HCT116 (cell line): Measurements from ENCODE around the gene CTCFL. TPM values are rescaled to one million over a fixed set of nuclear protein-coding genes. Genes with fewer than 3 reads are reported as not detected.

Source experiments
- ATAC-seq: fragments of 200-7000 bp; cut with Tn5 transposase; 2 replicates; pipeline ENCODE4 v1.9.1; 2020; ENCODE audit warnings: mild to moderate bottlenecking, moderate library complexity
- BruUV-seq: library from RNA; stranded (reverse); fragments of 400-500 nt; replicated peaks from 2 replicates; lab custom pipeline; 2021; lab: Mats Ljungman, UMichigan
- CTCF ChIA-PET: fragments of 300-600 bp; sonication (Branson Sonifier 250); formaldehyde crosslinking; loops from one replicate; lab custom pipeline; 2021; ENCODE audit warnings: antibody characterized with exemption; lab: Charles Lee
- POLR2A ChIA-PET: fragments of 300-600, 350-600 bp; sonication (Branson Sonifier 250); formaldehyde crosslinking; loops from one replicate; lab custom pipeline; 2021; ENCODE audit warnings: antibody characterized with exemption; lab: Charles Lee
- RAD21 ChIA-PET, 2 experiments: fragments of 300-600 bp; sonication (Branson Sonifier 250); formaldehyde crosslinking; loops; one replicate each; lab custom pipeline; 2023; ENCODE audit warnings: low total read pairs in 2 of 2; ENCODE audit not compliant: uncharacterized antibody in 2 of 2, unreplicated experiment in 2 of 2, low non-redundant PET in 1 of 2; lab: Charles Lee
- DNase-seq: peaks from one replicate; pipeline ENCODE4 v3.0.0-alpha.2; 2010; ENCODE audit warnings: low read depth, low spot score
- H2AFZ ChIP-seq: fragments of 200-600 bp; shearing (Covaris generic), sonication (generic); 2 replicates; pipeline ENCODE4 v1.6.1; 2017; ENCODE audit warnings: low read depth, mixed run types, mixed read lengths, antibody characterized with exemption, low read length; ENCODE audit not compliant: poor library complexity, severe bottlenecking
- H3K27ac ChIP-seq: 2 replicates; pipeline ENCODE4 v1.5.1; 2012; ENCODE audit warnings: low read depth, low read length
- H3K27me3 ChIP-seq: fragments of 200-600 bp; sonication (generic); 2 replicates; pipeline ENCODE4 v1.6.1; 2016; ENCODE audit warnings: mixed run types, low read length, mixed read lengths; ENCODE audit not compliant: insufficient read depth
- H3K36me3 ChIP-seq, 2 experiments: fragments of 200-500 bp in 1 of 2; fragments of 200-600 bp in 1 of 2; sonication (Bioruptor generic) in 1 of 2; sonication (generic) in 1 of 2; 2 replicates each; pipeline versions ENCODE4 v1.5.1 to v1.6.1; 2014 to 2016; ENCODE audit warnings: low read length in 2 of 2, inconsistent platforms in 1 of 2, mixed read lengths in 1 of 2, mixed run types in 1 of 2; ENCODE audit not compliant: insufficient read depth in 2 of 2, control insufficient read depth in 1 of 2
- H3K4me1 ChIP-seq, 2 experiments: fragments of 200-600 bp in 1 of 2; sonication (generic) in 1 of 2; 2 replicates each; pipeline versions ENCODE4 v1.5.1 to v1.6.1; 2012 to 2017; ENCODE audit warnings: low read length in 2 of 2, inconsistent platforms in 1 of 2, mild to moderate bottlenecking in 1 of 2, mixed read lengths in 1 of 2, mixed run types in 1 of 2, moderate library complexity in 1 of 2; ENCODE audit not compliant: insufficient read depth in 2 of 2, control insufficient read depth in 1 of 2
- H3K4me2 ChIP-seq: fragments of 200-600 bp; sonication (generic); 2 replicates; pipeline ENCODE4 v1.6.1; 2017; ENCODE audit warnings: mixed run types, low read length, mixed read lengths
- H3K4me3 ChIP-seq, 2 experiments: fragments of 200-600 bp in 1 of 2; sonication (generic) in 1 of 2; replicated peaks in 1 of 2; 2 replicates each; pipeline ENCODE4 v1.5.1; 2011 to 2016; ENCODE audit warnings: low read length in 2 of 2, control low read depth in 1 of 2, low read depth in 1 of 2, mild to moderate bottlenecking in 1 of 2, mixed read lengths in 1 of 2, mixed run types in 1 of 2
- H3K79me2 ChIP-seq: fragments of 200-600 bp; sonication (generic); 2 replicates; pipeline ENCODE4 v1.6.1; 2017; ENCODE audit warnings: mild to moderate bottlenecking, mixed run types, low read length, moderate library complexity, mixed read lengths; ENCODE audit not compliant: insufficient read depth
- H3K9ac ChIP-seq: fragments of 200-600 bp; sonication (generic); 2 replicates; pipeline ENCODE4 v1.6.1; 2016; ENCODE audit warnings: low read length, mixed read lengths
- H3K9me2 ChIP-seq: fragments of 200-600 bp; sonication (generic), shearing (Covaris generic); 2 replicates; pipeline ENCODE4 v1.6.1; 2017; ENCODE audit warnings: mixed run types, mild to moderate bottlenecking, moderate library complexity; ENCODE audit not compliant: insufficient read depth
- H3K9me3 ChIP-seq, 2 experiments: fragments of 200-500 bp in 1 of 2; fragments of 200-600 bp in 1 of 2; sonication (Bioruptor generic) in 1 of 2; sonication (generic) in 1 of 2; 2 replicates each; pipeline ENCODE4 v1.6.1; 2014 to 2017; ENCODE audit warnings: low read length in 2 of 2, mixed read lengths in 2 of 2, inconsistent platforms in 1 of 2, low read depth in 1 of 2, mild to moderate bottlenecking in 1 of 2, mixed run types in 1 of 2, moderate library complexity in 1 of 2; ENCODE audit not compliant: control insufficient read depth in 1 of 2, insufficient read depth in 1 of 2
- H4K20me1 ChIP-seq: fragments of 200-600 bp; sonication (generic), shearing (Covaris generic); 2 replicates; pipeline ENCODE4 v1.6.1; 2017; ENCODE audit warnings: mixed run types, mild to moderate bottlenecking, moderate library complexity; ENCODE audit not compliant: insufficient read depth
- CEBPB ChIP-seq: IDR thresholded peaks from 2 replicates; pipeline ENCODE4 v1.6.1; 2012; ENCODE audit warnings: low read depth
- ELF1 ChIP-seq: IDR thresholded peaks from 2 replicates; pipeline ENCODE4 v1.6.1; 2012; ENCODE audit warnings: low read depth, borderline replicate concordance
- EZH2 ChIP-seq: fragments of 200-600 bp; sonication (generic); IDR thresholded peaks from 2 replicates; pipeline ENCODE4 v1.6.1; 2017; ENCODE audit warnings: antibody characterized with exemption, mixed run types
- FOSL1 ChIP-seq: IDR thresholded peaks from 2 replicates; pipeline ENCODE4 v1.6.1; 2012; ENCODE audit warnings: low read depth
- POLR2A ChIP-seq: IDR thresholded peaks from 2 replicates; pipeline ENCODE4 v1.7.0; 2011; ENCODE audit warnings: borderline replicate concordance; ENCODE audit not compliant: insufficient read depth, insufficient read length; ENCODE audit errors: extremely low read depth
- RAD21 ChIP-seq: IDR thresholded peaks from 2 replicates; pipeline ENCODE4 v1.6.1; 2012; ENCODE audit warnings: low read depth, mild to moderate bottlenecking
- SIN3A ChIP-seq: IDR thresholded peaks from 2 replicates; pipeline ENCODE4 v1.6.1; 2012; ENCODE audit warnings: low read depth
- YY1 ChIP-seq: IDR thresholded peaks from 2 replicates; pipeline ENCODE4 v1.6.1; 2011; ENCODE audit warnings: low read length, low read depth, moderate library complexity, mild to moderate bottlenecking; ENCODE audit not compliant: insufficient replicate concordance; ENCODE audit errors: extremely low read depth
- ZFX ChIP-seq: fragments of 450-650 bp; IDR thresholded peaks from 2 replicates; pipeline ENCODE4 v1.6.1; 2017
- intact Hi-C: fragments of 100-400 bp; cut with micrococcal nuclease; formaldehyde crosslinking; loops from 2 replicates; pipeline ENCODE4 v1.10.0; 2022
- total RNA-seq: library from RNA; stranded (reverse); gene quantifications from one replicate; pipeline ENCODE4 v1.2.1, GENCODE V29; 2021; ENCODE audit not compliant: unreplicated experiment
- TF ChIP-seq, protein P1 (sequence below), 3 experiments: fragments of 200-600 bp in 1 of 3; sonication (generic) in 1 of 3; IDR thresholded peaks in 2 of 3; conservative IDR thresholded peaks in 1 of 3; 2 replicates each; pipeline ENCODE4 v1.5.1; 2012 to 2017; ENCODE audit warnings: low read depth in 2 of 3, low read length in 2 of 3, antibody characterized with exemption in 1 of 3, borderline replicate concordance in 1 of 3, control low read depth in 1 of 3, mild to moderate bottlenecking in 1 of 3, mixed read lengths in 1 of 3, mixed run types in 1 of 3, moderate library complexity in 1 of 3; ENCODE audit not compliant: insufficient read depth in 1 of 3
- TF ChIP-seq, protein P2 (sequence below): IDR thresholded peaks from 2 replicates; pipeline ENCODE4 v1.6.1; 2011; ENCODE audit warnings: mild to moderate bottlenecking, low read length, moderate library complexity; ENCODE audit not compliant: insufficient replicate concordance; ENCODE audit errors: extremely low read depth

The CTCFL gene
- total RNA-seq, 1 experiment from 2014 or later: 0.34 TPM

DNA sequence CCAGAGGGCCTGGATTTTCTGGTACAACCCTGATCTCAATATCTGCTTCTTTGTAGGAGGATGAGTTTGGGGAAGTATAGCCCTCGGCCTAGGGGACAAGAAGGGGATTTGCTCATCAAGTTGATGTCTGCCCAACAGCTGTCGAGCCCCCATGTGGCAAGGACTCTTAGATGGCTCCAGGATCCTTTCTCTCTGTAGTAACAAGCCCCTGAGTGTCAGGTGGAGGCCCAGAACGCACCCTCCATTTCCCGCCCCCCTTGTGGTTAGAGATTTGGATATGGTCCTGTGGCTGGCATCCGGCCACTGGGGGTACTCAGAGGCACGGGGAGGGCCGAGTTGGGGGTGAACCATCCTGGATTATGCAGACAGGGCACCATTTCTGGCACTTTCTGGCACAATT, 50.1 kb downstream of the CTCFL start:
- intact Hi-C loops: no loop called here
- Histone ChIP-seq H3K4me1 (peaks cover 9 to 15% of the 10 kb centered on the region in 2 experiments), H3K4me3 (no peak overlapping the region), H4K20me1 (no peaks in the 10 kb centered on the region), H3K9me3 (no peaks in the 10 kb centered on the region), H3K4me2 (no peak overlapping the region), H3K36me3 (no peaks in the 10 kb centered on the region), H3K79me2 (no peaks in the 10 kb centered on the region), H3K9me2 (no peaks in the 10 kb centered on the region), H3K9ac (no peak overlapping the region), H3K27me3 (no peaks in the 10 kb centered on the region), H2AFZ (no peak overlapping the region), H3K27ac (no peak overlapping the region)
- no peak for ATAC-seq
- CTCF ChIA-PET: interaction anchor here (1.7 kb wide), 1 partner anchor 21 kb away, joined by 5 read pairs; no protein-coding TSS in a partner anchor
- TF ChIP-seq ELF1: no peak
- no peak for TF ChIP-seq EZH2
- no peak for TF ChIP-seq YY1
- TF ChIP-seq FOSL1: no peak
- TF ChIP-seq, protein P1, sequence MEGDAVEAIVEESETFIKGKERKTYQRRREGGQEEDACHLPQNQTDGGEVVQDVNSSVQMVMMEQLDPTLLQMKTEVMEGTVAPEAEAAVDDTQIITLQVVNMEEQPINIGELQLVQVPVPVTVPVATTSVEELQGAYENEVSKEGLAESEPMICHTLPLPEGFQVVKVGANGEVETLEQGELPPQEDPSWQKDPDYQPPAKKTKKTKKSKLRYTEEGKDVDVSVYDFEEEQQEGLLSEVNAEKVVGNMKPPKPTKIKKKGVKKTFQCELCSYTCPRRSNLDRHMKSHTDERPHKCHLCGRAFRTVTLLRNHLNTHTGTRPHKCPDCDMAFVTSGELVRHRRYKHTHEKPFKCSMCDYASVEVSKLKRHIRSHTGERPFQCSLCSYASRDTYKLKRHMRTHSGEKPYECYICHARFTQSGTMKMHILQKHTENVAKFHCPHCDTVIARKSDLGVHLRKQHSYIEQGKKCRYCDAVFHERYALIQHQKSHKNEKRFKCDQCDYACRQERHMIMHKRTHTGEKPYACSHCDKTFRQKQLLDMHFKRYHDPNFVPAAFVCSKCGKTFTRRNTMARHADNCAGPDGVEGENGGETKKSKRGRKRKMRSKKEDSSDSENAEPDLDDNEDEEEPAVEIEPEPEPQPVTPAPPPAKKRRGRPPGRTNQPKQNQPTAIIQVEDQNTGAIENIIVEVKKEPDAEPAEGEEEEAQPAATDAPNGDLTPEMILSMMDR (IDR thresholded peaks at IDR 0.05 in 2 of 3, conservative IDR thresholded peaks at IDR 0.05 in 1 of 3; ENCODE audit: borderline replicate concordance in 1 of 3, insufficient read depth in 1 of 3, low read depth in 2 of 3, low read length in 2 of 3): no peak
- no peak for TF ChIP-seq POLR2A
- POLR2A ChIA-PET: no interaction called here
- no peak for DNase-seq
- BruUV-seq: no TSS peak
- RAD21 ChIA-PET: no interaction called here

DNA sequence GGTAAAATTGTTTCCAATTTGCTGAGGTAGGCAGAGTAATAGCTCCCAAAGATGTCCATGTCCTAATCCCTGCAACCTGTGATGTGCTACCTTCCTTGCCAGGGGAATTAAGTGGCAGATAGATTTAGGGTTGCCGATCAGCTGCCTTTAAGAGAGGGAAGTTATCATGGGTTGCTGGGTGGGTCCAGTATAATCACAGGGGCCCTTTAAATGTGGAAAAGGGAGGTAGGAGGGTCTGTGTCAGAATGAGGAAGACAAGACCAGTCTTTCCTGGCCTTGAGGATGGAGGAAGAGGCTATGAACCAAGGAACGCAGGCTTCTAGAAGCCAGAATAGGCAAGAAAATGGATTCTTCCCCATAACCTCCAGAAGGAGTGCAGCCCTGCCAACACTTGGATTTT, 50.7 kb downstream of the CTCFL start:
- BruUV-seq: no TSS peak
- Histone ChIP-seq H3K27me3 (no peaks in the 10 kb centered on the region), H4K20me1 (no peaks in the 10 kb centered on the region), H3K4me3 (no peak overlapping the region), H3K36me3 (no peaks in the 10 kb centered on the region), H3K9ac (no peak overlapping the region), H3K4me2 (no peak overlapping the region), H3K4me1 (peaks cover 9 to 15% of the 10 kb centered on the region in 2 experiments), H2AFZ (no peak overlapping the region), H3K9me2 (no peaks in the 10 kb centered on the region), H3K79me2 (no peaks in the 10 kb centered on the region), H3K9me3 (no peaks in the 10 kb centered on the region), H3K27ac (no peak overlapping the region)
- intact Hi-C loops: no loop called here
- CTCF ChIA-PET: interaction anchor here (1.4 to 1.7 kb wide), 3 partner anchors 9 to 24 kb away, joined by 5 to 8 read pairs (median 5); no protein-coding TSS in a partner anchor
- TF ChIP-seq SIN3A: no peak
- TF ChIP-seq ELF1: no peak
- no peak for TF ChIP-seq CEBPB
- no peak for TF ChIP-seq POLR2A
- no peak for TF ChIP-seq ZFX
- TF ChIP-seq RAD21: no peak
- TF ChIP-seq, protein P2, sequence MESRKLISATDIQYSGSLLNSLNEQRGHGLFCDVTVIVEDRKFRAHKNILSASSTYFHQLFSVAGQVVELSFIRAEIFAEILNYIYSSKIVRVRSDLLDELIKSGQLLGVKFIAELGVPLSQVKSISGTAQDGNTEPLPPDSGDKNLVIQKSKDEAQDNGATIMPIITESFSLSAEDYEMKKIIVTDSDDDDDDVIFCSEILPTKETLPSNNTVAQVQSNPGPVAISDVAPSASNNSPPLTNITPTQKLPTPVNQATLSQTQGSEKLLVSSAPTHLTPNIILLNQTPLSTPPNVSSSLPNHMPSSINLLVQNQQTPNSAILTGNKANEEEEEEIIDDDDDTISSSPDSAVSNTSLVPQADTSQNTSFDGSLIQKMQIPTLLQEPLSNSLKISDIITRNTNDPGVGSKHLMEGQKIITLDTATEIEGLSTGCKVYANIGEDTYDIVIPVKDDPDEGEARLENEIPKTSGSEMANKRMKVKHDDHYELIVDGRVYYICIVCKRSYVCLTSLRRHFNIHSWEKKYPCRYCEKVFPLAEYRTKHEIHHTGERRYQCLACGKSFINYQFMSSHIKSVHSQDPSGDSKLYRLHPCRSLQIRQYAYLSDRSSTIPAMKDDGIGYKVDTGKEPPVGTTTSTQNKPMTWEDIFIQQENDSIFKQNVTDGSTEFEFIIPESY: no peak
- DNase-seq (no peak), ATAC-seq (no peak)
- RAD21 ChIA-PET: no interaction called here
- POLR2A ChIA-PET: no interaction called here
